ENCODE measurements around the gene CCN5.

GRCh38 chr20:44725837-44726236 lies 10.7 kb downstream of the CCN5 start:
- TF ChIP-seq RBAK (tag by site-specific recombination; IDR thresholded peaks at IDR 0.05): no peak
- no peak for TF ChIP-seq CTCF (tag by site-specific recombination; IDR thresholded peaks at IDR 0.05)
- TF ChIP-seq ZNF530 (tag by site-specific recombination; IDR thresholded peaks at IDR 0.05; ENCODE audit: low read depth): no peak
- TF ChIP-seq SETDB1 (IDR thresholded peaks at IDR 0.05; ENCODE audit: insufficient read length, low read length): no peak
- TF ChIP-seq ZNF623 (tag by site-specific recombination; IDR thresholded peaks at IDR 0.05): no peak
- no peak for TF ChIP-seq ZFP41 (tag by site-specific recombination; IDR thresholded peaks at IDR 0.05; ENCODE audit: borderline replicate concordance)
- TF ChIP-seq YY1 (tag by site-specific recombination; IDR thresholded peaks at IDR 0.05): no peak
- TF ChIP-seq ZNF10 (tag by site-specific recombination; IDR thresholded peaks at IDR 0.05): no peak
- TF ChIP-seq GLI2 (tag by site-specific recombination; IDR thresholded peaks at IDR 0.05; ENCODE audit: borderline replicate concordance, low read depth): no peak
- no peak for TF ChIP-seq ZNF324 (tag by site-specific recombination; IDR thresholded peaks at IDR 0.05)
- no peak for TF ChIP-seq ELK4 (IDR thresholded peaks at IDR 0.05; ENCODE audit: borderline replicate concordance, low read depth, low read length)
